ACHN (cell line): Measurements from ENCODE around the gene SLC2A4.
A peak's percentile ranks its signal among the peaks of the same experiment; 100 is the strongest.

Experiments
- DNase-seq: peaks from one replicate; pipeline ENCODE4 v3.0.0-alpha.2; 2015
- in situ Hi-C: cut with HindIII; loops from 2 replicates; pipeline ENCODE4 v1.10.0; 2017; ENCODE audit warnings: low sequenced_read_pairs, low pct_ligation_motif_present, low pct_unique_long_range_greater_than_20kb

SLC2A4 gene

DNA sequence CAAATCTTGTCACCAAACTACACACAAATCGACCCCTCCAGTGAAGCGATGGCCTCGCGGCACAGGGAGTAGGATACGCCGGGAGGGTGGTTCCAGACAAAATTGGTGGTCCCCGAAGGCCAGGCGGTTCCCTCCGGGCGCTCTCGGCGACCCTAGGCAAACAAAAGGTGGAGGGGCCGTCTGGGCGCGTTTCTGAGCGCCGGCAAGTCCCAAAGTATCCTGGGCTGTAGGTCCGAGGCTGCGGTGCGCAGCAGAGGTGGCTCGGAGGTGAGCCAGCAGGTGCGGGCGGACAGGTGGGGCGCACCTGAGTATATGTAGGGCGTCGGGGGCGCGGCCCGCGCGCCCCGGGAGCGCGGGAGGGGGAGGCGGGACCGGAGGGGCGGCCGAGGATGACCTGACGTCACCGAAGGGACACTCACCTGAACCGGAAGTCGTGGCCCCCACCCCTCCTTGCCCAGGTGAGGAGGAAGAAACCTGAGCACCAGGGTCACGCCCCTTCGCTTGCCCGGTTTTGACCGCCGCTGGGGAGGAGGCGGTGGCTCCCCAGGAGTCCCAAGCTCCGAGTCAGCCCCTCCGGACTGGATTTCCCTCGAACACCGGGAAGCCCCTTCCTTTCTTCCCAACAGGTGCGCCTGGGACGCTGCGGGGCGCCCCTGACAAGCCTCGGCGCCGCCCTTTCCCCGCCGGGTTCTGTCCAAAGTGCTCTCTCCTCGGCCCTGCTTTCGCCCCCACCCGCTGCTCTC lies 19.2 kb upstream of the SLC2A4 start, which contains the start of gene CLDN7:
Gene CLDN7, minus strand, starts transcription at position 287 of the 743 bp plus-strand sequence. CDS start 435 bp downstream, outside the sequence.
- no peak for DNase-seq
- in situ Hi-C loops: no loop called here

DNA sequence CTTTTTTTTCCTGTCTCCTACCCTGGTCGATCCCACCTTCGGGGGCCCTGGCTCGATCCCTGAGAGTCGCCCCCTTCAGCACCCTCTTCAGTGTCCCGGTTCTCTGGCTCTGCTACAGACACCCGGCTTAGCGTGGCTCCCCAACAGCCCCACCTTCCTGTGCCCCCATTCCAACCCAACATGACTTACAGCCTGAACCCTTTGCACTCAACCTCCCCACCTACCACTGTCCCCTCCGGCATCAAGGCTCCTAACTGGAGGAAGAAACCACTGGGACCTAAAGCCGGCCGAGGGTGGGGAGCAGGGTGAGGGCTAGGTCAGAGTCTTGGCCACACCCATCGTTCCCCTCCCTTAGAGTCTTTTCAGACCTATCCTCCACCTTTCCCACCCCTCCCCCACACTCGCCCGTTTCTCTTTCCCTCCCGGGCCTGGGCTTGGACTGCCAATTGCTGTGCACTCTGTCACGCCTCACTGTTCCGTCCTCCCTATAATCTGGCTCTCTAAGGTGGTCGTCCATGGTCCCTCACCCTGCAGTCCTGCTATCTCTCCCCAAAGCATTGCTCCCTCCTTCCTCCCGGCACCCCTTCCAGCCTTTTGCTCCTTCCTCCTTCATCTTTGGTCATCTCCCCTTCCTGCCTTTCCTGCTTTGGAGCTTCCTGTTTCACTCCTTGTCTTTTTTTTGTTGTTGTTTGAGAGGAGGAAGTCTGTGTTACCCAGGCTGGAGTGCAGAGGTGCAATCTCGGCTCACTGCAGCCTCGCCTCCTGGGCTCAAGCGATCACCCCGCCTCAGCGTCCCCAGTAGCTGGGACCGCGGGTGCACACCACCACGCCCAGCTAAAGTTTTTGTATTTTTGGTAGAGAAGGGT lies 18.4 kb upstream of the SLC2A4 start:
- no peak for DNase-seq
- in situ Hi-C loops: no loop called here

DNA sequence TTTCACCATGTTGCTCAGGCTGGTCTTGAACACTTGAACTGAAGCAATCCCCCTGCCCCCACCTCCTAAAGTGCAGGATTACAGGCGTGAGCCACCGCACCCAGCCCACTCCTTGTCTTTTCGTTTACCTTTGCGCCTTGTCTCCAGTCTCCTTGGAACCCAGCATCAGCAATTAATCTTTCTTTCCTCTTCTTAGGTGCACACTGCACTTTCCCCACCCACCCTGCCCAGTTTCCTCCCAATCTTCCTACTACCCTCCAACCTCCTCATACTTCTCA lies 17.8 kb upstream of the SLC2A4 start:
- in situ Hi-C loops: no loop called here
- DNase-seq: no peak

DNA sequence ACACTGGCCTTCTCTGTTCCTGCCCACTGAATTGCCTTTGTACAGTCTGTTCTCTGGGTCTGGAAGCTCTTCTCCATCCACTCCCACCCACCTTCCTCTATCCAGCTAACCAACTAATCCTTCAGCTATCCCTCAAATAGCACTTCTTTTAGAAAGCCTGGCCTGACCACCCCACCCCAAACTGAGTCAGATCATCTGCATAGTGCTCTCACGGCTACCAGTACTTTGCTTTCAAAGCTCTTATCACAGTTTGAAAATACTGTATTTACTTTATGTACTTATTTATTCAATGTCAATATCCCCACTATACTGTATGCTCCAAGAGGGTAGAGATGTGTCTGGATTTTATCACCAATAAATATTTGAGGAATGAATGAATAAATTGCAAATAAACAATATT lies 14.7 kb upstream of the SLC2A4 start:
- in situ Hi-C loops: no loop called here
- no peak for DNase-seq

DNA sequence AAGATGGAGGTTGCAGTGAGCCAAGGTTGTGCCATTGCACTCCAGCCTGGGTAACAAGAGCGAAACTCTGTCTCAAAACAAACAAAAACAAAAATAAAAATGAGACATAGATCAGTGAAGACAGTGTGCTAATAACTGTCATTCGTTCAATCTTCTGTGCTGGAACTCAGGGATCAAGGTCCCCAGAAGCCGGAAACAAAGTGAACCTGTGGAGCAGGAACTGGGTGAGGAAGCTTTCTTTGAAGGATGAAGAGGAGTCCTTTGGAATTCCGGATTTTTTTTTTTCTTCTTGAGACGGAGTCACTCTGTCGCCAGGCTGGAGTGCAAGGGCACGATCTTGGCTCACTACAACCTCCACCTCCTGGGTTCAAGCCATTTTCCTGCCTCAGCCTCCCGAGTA lies 2.1 kb upstream of the SLC2A4 start:
- in situ Hi-C loops: no loop called here
- no peak for DNase-seq

DNA sequence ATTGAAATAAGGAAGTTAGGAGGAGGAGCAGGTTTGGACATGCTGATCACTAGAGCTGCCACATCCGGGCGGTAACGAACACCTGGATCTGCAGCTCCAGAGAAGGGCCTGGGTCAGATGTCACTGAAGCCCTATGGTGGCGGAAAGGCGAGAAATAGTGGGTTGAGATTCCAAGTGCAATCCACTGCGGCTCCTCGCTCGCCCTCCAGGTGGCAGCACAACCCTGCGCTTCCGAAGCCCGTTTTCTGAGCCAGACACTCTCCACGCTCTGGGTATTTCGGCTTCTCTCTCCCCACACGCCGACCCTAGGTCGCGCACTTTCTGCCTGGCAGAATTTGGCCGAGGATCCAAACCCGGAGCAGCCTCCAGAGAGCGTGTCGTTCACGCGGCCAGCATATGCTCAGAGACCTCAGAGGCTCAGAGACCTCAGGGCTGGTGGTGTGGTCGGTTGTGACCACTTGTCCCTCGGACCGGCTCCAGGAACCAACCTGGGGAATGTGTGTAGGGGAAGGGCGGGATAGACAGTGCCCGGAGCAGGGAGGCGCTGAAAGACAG lies 922 bp upstream of the SLC2A4 start:
- in situ Hi-C loops: no loop called here

DNA sequence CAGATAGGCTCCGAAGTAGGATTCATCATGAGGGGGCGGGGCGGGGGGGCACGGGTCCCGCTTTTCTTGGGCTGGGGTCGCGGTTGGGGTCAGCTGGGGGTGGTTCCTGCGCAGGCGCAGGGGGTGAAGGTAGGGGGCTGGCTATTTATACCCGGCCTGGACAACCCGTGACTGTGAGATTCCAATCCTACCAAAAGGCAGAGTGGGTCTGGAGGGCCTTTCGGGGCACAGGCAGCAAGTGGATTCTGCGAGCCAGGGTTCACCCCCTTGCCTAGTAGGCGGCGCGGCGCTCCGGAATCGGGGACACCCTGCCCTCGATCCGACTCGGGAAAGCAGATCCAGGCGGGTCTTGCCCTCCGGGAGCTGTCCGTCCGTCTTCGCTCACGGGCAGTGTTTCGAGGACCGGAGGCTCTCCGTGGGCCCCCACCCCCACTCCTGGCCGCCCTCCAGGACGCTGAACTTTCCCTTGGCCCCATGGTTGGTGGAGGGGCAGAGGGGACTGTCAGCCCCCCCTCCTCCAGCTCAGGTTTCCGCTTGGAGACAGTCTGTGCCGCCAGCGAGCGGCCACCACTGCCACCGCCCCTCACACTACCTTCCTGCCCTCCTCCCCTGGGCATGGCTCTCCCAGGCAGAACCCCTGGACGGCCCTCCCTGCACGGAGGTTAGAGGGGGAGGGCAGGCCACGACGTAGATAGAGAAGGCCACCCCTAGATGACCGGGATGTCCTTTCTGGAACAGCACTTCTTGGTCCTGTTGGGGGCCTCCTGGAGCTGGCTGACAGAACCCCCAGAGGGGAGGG lies 634 bp downstream of the SLC2A4 start:
- in situ Hi-C loops: no loop called here
- DNase-seq: no peak

More for the DNA sequence above, 922 bp upstream of the SLC2A4 start:
- DNase-seq: peak; percentile 87

DNA sequence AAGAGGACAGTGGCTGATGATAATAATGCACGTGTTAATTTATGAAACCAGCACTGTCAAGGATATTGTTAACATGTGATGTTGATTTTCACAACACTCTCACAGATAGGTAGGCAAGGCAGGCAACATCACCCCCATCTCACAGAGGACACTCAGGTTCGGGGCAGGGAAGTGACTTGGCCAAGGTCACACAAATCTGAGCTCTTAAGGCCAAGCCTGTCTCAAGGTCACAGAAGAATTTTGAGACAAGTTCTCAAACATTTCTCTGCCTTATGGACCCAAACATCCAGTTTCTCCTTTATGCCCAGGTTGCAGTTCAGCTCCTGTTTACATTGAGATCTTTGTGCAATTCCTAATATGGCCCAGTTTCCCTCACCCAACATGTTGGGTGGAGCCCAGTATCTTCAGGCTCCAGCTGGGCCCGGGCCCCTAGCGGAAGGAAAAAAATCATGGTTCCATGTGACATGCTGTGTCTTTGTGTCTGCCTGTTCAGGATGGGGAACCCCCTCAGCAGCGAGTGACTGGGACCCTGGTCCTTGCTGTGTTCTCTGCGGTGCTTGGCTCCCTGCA lies 1.3 kb downstream of the SLC2A4 start:
- in situ Hi-C loops: no loop called here
- no peak for DNase-seq

DNA sequence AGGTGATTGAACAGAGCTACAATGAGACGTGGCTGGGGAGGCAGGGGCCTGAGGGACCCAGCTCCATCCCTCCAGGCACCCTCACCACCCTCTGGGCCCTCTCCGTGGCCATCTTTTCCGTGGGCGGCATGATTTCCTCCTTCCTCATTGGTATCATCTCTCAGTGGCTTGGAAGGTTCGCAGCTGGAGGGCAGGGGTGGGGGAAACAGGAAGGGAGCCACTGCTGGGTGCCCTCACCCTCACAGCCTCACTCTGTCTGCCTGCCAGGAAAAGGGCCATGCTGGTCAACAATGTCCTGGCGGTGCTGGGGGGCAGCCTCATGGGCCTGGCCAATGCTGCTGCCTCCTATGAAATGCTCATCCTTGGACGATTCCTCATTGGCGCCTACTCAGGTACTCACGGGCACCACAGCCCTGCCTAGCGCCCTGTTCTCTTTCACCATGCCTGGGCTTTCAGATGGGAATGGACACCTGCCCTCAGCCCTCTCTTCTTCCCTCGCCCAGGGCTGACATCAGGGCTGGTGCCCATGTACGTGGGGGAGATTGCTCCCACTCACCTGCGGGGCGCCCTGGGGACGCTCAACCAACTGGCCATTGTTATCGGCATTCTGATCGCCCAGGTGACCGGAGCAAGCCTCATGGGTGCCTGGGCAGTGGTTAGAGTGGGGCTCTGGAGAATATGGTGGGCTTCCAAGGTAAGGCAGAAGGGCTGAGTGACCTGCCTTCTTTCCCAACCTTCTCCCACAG lies 2.1 kb downstream of the SLC2A4 start:
- in situ Hi-C loops: no loop called here
- no peak for DNase-seq

DNA sequence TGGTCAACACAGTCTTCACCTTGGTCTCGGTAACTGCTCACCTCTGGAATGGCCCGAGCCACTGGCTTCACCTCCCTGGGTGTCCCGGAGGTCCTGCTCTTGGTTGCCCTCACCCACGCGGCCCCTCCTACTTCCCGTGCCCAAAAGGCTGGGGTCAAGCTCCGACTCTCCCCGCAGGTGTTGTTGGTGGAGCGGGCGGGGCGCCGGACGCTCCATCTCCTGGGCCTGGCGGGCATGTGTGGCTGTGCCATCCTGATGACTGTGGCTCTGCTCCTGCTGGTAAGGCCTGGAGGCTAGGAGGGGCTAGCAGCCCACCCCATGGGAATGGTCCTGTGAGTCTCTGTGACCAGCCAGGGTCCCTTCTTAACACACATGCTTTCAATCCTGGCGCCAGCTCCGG lies 3.4 kb downstream of the SLC2A4 start:
- no peak for DNase-seq
- in situ Hi-C loops: no loop called here

DNA sequence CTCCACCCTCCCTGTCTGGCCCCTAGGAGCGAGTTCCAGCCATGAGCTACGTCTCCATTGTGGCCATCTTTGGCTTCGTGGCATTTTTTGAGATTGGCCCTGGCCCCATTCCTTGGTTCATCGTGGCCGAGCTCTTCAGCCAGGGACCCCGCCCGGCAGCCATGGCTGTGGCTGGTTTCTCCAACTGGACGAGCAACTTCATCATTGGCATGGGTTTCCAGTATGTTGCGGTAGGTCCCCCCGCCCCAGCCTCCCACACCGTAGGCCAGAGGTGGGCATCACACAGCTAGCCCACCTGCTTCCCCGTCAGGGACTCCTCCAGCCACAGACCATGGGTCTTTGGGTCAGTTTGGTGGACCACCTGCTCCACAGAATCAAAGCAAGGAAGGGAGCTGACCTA lies 4.2 kb downstream of the SLC2A4 start:
- in situ Hi-C loops: no loop called here
- DNase-seq: no peak

DNA sequence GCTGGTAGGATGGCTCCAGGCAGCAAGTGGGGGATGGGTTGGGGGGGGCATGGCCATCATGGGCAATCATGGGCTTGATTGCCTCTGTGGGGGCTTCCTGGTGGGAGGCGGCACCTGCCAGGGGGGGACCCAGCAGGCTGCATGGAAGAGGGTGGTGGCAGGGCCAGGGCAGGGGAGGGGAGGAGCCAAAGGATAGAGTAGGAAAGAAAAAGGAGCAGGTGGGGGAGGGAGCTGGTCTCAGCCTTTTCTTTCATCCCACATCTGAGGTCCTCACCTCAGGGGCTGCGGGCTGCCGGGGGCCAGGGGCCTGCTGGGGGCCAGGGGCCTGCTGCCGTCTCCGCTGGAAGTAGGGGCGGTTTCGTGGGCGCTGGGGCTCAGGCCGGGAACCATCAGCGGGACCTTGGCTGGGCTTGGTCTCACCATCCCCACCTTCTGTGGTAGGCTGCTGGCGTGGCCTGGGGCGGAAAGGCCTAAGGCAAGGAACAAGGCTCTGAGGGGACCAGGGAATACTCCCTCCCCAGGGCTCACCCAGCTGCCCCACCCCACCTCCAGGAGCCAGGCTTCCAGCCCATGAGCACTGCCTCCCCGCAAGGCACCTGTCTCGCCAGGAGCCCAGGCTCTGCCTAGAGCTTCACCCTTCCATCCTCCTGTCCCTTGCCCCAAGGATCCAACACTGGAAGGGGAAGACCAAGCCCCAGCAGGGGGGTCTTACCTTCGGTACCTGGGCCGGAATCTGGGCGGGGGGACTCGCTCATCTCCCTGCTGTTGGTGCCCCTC lies 7.9 kb downstream of the SLC2A4 start:
- in situ Hi-C loops: no loop called here
- DNase-seq: no peak

DNA sequence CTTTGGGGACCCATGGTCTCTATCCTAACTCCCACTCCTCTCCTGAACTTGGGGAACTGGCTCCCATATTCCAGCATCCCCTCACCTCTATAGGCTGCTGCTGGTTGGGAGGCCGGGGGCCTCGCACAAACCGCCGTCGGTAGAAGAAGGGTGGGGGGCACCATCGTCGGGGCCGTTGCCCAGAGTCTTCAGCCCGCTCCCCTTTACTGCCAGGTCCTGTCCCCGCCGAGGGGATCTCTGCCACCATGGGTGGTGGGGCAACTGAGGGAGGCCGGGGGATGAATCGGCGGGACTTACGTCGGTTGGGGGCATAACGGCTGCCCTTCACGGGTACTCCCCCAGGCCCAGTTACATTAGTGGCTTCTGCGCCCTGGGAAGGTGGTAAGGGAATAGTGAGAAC lies 8.6 kb downstream of the SLC2A4 start:
- no peak for DNase-seq
- in situ Hi-C loops: no loop called here

DNA sequence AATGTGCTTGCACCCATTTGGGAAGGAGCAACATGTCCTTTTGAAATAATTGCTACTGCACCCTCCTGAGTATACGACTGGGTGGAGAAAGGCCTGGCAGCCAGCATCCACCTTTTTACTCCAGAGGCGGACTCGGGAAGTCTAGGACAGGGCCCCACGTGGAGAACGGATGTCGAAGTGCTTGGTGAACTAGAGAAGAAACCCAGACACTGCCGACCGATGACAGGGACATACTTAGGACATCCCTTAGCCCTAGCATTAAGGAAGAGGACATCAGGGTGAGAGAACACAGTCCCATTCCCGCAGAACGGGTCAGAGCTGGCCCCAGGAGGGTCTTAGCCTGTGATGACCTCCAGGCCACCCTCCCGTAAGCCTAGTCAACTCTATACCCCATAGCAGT lies 9.2 kb downstream of the SLC2A4 start:
- no peak for DNase-seq
- in situ Hi-C loops: no loop called here

DNA sequence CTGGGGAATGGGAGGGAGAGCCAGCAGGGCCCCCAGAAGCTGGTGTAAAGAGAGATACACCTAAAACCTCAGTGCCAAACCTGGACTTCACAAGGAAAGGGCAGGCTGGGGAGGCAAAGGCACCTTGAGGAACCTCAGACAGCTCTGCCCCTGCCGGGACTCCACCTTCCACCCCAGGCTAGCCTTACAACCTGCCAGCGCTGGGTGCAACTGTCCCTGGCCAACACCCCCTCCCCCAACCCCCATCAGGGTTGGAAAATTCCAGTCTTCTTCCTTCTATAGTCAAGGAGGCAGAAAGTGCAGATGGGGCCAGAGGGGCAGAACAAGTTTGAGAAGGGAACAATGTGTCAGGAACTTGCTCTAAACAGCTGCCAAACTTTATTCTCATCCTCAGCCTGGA lies 10.7 kb downstream of the SLC2A4 start:
- in situ Hi-C loops: no loop called here
- DNase-seq: no peak

DNA sequence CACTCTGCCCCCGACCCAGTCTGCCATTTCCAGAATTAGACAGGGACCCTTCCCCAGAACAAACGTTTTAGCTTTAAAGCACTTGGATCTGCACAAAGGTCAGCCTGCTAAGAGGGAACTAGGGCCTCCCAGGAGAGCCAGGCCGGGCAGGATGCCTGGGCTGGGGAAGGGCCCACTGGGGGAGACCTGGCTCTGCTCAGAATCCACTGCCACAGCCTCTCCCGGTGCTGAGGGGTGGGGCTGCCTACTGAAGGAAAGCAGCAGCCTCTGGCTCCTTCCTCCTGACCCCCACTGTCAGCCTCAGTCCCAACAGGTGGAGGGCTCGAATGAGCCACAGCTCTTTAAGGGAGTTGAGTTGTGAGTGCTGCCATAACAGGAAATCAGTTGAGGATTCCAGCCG lies 11.2 kb downstream of the SLC2A4 start:
- in situ Hi-C loops: no loop called here
- DNase-seq: no peak

DNA sequence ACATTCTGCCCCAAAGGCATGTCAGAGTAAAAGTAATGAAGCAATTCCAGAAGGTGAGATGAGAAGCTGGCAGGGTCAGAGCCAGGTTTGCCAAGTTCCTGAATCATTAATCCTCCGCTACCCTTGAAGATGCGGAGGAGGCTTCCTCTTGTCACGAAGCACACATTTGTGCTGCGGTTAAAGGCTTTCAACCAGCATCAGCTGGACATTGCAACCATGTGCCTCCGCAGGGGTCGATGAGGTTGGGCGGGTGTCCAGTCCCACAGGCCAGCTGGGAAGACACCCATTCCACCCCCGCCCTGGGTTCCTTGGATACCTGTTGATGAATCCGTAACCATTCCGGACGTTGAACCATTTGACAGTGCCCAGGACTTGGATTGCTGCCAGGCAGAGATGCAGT lies 11.6 kb downstream of the SLC2A4 start:
- peak; percentile 42 for DNase-seq

More for the DNA sequence above, 11.6 kb downstream of the SLC2A4 start:
- in situ Hi-C loops: no loop called here
